SU-DHL-6 (cell line): ENCODE measurements around the gene BID.

Experiments
- EZH2phosphoT487 ChIP-seq: fragments of 200-600 bp; sonication (generic), shearing (Covaris generic); conservative IDR thresholded peaks from 2 replicates; pipeline ENCODE4 v1.6.1; 2018; ENCODE audit warnings: mild to moderate bottlenecking, antibody characterized with exemption, low read length, moderate library complexity, mixed read lengths
- TF ChIP-seq, protein P1 (sequence below): fragments of 200-600 bp; sonication (generic); IDR thresholded peaks from one replicate; pipeline ENCODE4 v1.5.1; 2017; ENCODE audit warnings: antibody characterized with exemption, mild to moderate bottlenecking, low read length, moderate library complexity; ENCODE audit not compliant: insufficient read depth, poor library complexity, severe bottlenecking

DNA sequence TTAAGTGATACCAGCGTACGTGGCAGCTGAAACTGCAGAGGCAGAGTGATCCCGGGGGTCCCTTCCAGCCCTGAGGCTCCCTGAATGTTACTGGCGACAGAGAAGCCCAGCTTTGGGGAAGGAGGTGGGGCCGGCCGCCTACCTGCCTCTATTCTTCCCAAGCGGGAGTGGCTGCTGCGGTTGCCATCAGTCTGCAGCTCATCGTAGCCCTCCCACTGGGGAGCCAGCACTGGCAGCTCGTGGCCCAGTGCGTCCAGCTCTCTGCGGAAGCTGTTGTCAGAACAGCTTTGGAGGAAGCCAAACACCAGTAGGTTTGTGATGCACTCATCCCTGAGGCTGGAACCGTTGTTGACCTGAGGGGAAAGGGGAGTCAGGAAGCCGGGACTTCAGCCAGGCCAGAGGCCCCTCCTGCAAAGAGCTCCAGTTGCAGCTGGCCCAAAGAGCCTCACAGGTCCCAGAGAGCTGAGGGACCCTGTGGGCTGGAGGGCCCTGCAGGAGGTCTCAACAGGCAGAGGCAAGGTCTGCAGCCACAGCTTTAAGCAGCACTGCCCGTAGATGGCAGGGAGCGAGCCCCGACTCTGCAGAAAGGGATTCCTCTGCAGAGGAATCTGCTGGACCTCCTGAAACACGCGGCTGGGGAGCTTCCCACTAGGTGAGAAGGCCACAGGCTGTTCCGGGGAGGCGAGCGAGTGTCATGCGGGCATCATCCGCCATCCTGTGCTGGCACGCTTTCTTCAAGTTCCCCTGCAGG is 30.4 kb downstream of the BID start:
- TF ChIP-seq, protein P1, sequence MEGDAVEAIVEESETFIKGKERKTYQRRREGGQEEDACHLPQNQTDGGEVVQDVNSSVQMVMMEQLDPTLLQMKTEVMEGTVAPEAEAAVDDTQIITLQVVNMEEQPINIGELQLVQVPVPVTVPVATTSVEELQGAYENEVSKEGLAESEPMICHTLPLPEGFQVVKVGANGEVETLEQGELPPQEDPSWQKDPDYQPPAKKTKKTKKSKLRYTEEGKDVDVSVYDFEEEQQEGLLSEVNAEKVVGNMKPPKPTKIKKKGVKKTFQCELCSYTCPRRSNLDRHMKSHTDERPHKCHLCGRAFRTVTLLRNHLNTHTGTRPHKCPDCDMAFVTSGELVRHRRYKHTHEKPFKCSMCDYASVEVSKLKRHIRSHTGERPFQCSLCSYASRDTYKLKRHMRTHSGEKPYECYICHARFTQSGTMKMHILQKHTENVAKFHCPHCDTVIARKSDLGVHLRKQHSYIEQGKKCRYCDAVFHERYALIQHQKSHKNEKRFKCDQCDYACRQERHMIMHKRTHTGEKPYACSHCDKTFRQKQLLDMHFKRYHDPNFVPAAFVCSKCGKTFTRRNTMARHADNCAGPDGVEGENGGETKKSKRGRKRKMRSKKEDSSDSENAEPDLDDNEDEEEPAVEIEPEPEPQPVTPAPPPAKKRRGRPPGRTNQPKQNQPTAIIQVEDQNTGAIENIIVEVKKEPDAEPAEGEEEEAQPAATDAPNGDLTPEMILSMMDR = no peak
- no peak for TF ChIP-seq EZH2phosphoT487
